RWPE2 (cell line): ENCODE results near the gene CDH1.

Experiments
- ATAC-seq: fragments of 200-7000 bp; cut with Tn5 transposase; 3 replicates; pipeline ENCODE4 v1.9.1; 2021; ENCODE audit warnings: low read depth
- DNase-seq: peaks from one replicate; pipeline ENCODE4 v3.0.0-alpha.2; 2020; ENCODE audit warnings: low spot score
- H3K27ac ChIP-seq: fragments of 450-650 bp; 2 replicates; pipeline ENCODE4 v1.5.1; 2017; ENCODE audit warnings: mild to moderate bottlenecking; ENCODE audit not compliant: poor library complexity, severe bottlenecking
- H3K27me3 ChIP-seq: fragments of 250-450 bp; sonication (Bioruptor Pico); 2 replicates; pipeline ENCODE4 v1.5.1; 2021; ENCODE audit warnings: mild to moderate bottlenecking, moderate library complexity; ENCODE audit not compliant: insufficient read depth, poor library complexity, severe bottlenecking
- H3K36me3 ChIP-seq: fragments of 250-450 bp; sonication (Bioruptor Pico); 2 replicates; pipeline ENCODE4 v1.5.1; 2020; ENCODE audit warnings: low read depth, mild to moderate bottlenecking, moderate library complexity
- H3K4me1 ChIP-seq: fragments of 250-450 bp; sonication (Bioruptor Pico); 2 replicates; pipeline ENCODE4 v1.5.1; 2021; ENCODE audit warnings: mild to moderate bottlenecking, moderate library complexity; ENCODE audit not compliant: insufficient read depth, poor library complexity, severe bottlenecking
- H3K4me3 ChIP-seq: fragments of 250-450 bp; sonication (Bioruptor Pico); 2 replicates; pipeline ENCODE4 v1.5.1; 2021; ENCODE audit warnings: mild to moderate bottlenecking, moderate library complexity; ENCODE audit not compliant: severe bottlenecking
- H3K9me3 ChIP-seq: fragments of 250-450 bp; sonication (Bioruptor Pico); 2 replicates; pipeline ENCODE4 v1.5.1; 2021; ENCODE audit warnings: mild to moderate bottlenecking, moderate library complexity; ENCODE audit not compliant: severe bottlenecking
- TF ChIP-seq, protein P1 (sequence below): fragments of 450-650 bp; IDR thresholded peaks from one replicate; pipeline ENCODE4 v1.5.1; 2017; ENCODE audit warnings: mild to moderate bottlenecking, moderate library complexity; ENCODE audit not compliant: poor library complexity, severe bottlenecking

The CDH1 gene

DNA sequence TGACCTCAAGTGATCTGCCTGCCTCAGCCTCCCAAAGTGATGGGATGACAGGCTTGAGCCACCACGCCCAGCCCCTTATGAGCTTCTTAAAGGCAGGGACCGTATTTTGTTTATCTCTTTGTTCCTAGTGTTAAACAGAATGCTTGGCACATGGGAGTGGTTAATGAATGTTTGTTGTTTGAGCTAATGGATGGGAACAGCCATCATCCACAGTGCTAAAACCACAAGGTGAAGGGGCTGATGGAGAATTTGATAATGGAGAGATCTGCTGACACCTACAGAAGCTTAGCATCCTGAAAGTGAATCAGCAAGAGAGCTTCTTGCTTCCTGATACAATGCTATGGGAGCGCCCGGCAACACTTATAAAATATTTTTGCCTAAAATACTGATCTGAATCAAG lies 8.6 kb upstream of the CDH1 start:
- Histone ChIP-seq H3K4me1 (peaks cover 13% of the 10 kb centered on the region), H3K4me3 (no peak overlapping the region), H3K36me3 (no peaks in the 10 kb centered on the region), H3K27me3 (no peaks in the 10 kb centered on the region), H3K9me3 (no peaks in the 10 kb centered on the region), H3K27ac (no peak overlapping the region)
- TF ChIP-seq, protein P1, sequence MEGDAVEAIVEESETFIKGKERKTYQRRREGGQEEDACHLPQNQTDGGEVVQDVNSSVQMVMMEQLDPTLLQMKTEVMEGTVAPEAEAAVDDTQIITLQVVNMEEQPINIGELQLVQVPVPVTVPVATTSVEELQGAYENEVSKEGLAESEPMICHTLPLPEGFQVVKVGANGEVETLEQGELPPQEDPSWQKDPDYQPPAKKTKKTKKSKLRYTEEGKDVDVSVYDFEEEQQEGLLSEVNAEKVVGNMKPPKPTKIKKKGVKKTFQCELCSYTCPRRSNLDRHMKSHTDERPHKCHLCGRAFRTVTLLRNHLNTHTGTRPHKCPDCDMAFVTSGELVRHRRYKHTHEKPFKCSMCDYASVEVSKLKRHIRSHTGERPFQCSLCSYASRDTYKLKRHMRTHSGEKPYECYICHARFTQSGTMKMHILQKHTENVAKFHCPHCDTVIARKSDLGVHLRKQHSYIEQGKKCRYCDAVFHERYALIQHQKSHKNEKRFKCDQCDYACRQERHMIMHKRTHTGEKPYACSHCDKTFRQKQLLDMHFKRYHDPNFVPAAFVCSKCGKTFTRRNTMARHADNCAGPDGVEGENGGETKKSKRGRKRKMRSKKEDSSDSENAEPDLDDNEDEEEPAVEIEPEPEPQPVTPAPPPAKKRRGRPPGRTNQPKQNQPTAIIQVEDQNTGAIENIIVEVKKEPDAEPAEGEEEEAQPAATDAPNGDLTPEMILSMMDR = no peak
- ATAC-seq (no peak), DNase-seq (no peak)

DNA sequence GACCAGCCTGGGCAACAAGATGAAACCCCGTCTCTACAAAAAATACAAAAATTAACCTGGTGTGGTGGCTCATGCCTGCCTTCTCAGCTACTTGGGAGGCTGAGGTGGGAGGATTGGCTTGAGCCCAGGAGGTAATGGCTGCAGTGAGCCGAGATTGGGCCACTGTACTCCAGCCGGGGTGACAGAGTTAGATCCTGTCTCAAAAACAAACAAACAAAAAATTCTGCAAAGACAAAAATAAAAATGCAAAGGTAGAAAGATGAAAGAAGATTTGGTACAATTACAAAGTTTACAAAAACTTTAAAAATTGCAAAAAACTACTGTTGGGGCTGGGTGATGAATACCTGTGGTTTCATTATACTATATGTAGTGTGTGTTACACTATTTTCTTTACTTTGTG lies 5.5 kb upstream of the CDH1 start:
- TF ChIP-seq, protein P1 = no peak
- Histone ChIP-seq H3K4me3 (no peak overlapping the region), H3K27me3 (no peaks in the 10 kb centered on the region), H3K4me1 (peaks cover 13% of the 10 kb centered on the region), H3K36me3 (no peaks in the 10 kb centered on the region), H3K9me3 (no peaks in the 10 kb centered on the region), H3K27ac (peak overlapping the region; percentile 60)
- no peak for DNase-seq
- no peak for ATAC-seq

DNA sequence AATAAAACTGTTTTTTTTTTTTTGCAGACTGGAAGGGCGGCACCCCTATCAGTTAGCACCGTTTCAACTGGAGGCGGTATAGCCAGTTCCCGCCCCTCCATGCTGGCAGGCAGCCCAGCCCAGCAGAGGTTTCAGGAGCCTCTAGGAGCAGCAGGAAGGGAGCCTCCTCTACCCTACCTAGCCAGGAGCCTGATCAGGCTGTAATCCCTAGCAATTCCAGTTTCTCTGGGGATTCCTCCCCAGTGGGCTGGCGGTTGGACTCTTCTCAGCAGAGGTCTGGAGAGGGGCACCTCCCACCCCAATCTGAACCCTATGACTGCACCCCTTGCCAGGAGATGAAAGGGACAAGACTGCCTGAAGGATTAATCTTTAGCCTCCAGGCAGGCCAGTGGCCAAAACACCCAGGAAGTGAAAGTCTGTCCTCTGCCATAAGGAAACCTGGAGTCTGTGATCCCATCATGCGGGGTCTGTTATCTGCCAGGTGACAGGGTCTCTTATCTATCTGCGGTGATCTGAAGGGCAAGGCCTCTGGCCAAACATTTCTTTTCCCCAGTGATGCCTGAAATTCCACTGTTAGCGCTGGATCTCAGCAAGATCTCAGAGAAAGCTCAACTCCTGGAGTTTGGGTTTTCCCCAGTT lies 4.9 kb upstream of the CDH1 start:
- H3K9me3 ChIP-seq = no peaks in the 10 kb centered on the region
- H3K27me3 ChIP-seq = no peaks in the 10 kb centered on the region
- peak overlapping the region; percentile 60 for H3K27ac ChIP-seq
- peaks cover 13% of the 10 kb centered on the region for H3K4me1 ChIP-seq
- TF ChIP-seq, protein P1 = no peak
- no peaks in the 10 kb centered on the region for H3K36me3 ChIP-seq
- ATAC-seq (peak; percentile 96), DNase-seq (peak; percentile 87)
- no peak overlapping the region for H3K4me3 ChIP-seq

DNA sequence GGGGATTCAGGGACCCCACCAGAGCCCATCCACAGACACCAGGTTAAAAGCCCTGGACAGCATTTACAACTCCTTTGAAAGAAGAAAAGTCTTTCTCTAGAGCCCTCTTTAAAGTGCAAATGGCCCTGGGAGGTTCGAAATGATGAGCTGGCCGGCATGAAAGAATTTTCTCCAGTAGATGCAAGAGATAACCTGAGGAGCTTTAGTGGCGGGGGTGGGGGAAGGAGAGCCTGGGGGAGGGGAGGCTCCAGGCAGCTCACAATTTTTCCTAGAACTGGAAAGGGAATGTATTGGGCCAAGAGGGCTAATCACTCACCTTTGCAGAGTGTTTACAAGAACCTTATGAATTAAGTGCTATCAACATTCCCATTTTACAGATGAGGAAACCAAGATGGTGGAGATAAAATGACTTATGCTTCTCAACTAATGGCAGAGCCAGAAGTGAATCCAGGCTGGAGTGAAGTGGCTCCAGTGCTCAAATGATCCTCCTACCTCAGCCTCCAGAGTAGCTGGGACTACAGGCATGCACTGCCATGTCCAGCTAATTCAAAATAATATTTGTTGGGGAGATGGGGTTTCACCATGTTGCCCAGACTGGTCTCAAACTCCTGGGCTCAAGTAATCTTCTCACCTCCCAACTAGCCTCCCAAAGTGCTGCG lies 4.2 kb upstream of the CDH1 start:
- H3K4me3 ChIP-seq = no peak overlapping the region
- H3K27ac ChIP-seq = peak overlapping the region; percentile 60
- DNase-seq = no peak
- TF ChIP-seq, protein P1 = no peak
- no peaks in the 10 kb centered on the region for H3K36me3 ChIP-seq
- no peak for ATAC-seq
- H3K9me3 ChIP-seq = no peaks in the 10 kb centered on the region
- peaks cover 13% of the 10 kb centered on the region for H3K4me1 ChIP-seq
- no peaks in the 10 kb centered on the region for H3K27me3 ChIP-seq

DNA sequence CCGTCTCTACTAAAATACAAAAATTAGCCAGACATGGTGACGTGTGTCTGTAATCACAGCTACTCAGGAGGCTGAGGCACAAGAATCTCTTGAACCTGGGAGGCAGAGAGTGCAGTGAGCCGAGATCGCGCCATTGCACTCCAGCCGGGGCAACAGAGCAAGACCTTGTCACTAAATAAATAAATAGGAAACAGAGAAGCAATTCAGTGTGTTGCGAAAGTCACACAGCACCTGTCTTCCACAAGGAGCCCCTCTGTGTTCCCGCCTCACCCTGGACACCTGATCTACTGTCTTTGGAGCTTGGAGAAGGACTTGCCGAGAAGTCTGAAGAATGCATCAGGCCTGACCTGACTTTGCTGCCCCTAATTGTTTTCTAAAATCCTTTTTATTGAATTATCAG lies 3.5 kb upstream of the CDH1 start:
- no peaks in the 10 kb centered on the region for H3K27me3 ChIP-seq
- no peaks in the 10 kb centered on the region for H3K36me3 ChIP-seq
- ATAC-seq (no peak), DNase-seq (no peak)
- H3K9me3 ChIP-seq = no peaks in the 10 kb centered on the region
- H3K4me1 ChIP-seq = peaks cover 13% of the 10 kb centered on the region
- no peak overlapping the region for H3K4me3 ChIP-seq
- TF ChIP-seq, protein P1 = no peak
- no peak overlapping the region for H3K27ac ChIP-seq
